Liver (tissue), 9 donors: ENCODE measurements around the gene TIMM8B. TPM values are rescaled to one million over a fixed set of nuclear protein-coding genes. Genes with fewer than 3 reads are reported as not detected.
A peak's percentile ranks its signal among the peaks of the same experiment; 100 is the strongest.
"Not testable (repeated sequence)": the region's sequence is repeated elsewhere in the genome, so short reads cannot be mapped to it uniquely, and the experiment has no call there.

Experiments used
- DNase-seq: peaks from one replicate; pipeline ENCODE4 v3.0.0-alpha.2; 2017; ENCODE audit warnings: low spot score
- H3K27ac ChIP-seq, 2 donors: one replicate each; pipeline ENCODE4 v1.7.0; 2013; ENCODE audit warnings: inconsistent platforms in 2 of 2, low read length in 2 of 2, control low read depth in 1 of 2, low read depth in 1 of 2, mild to moderate bottlenecking in 1 of 2
- H3K27me3 ChIP-seq, 4 donors: one replicate each; pipeline versions ENCODE4 v1.6.1 to v1.7.0; 2013; ENCODE audit warnings: low read length in 3 of 4, inconsistent platforms in 1 of 4, mild to moderate bottlenecking in 1 of 4, moderate library complexity in 1 of 4; ENCODE audit not compliant: control insufficient read depth in 4 of 4, insufficient read depth in 4 of 4
- H3K36me3 ChIP-seq, 4 donors: one replicate each; pipeline versions ENCODE4 v1.6.1 to v1.7.0; 2013; ENCODE audit warnings: low read length in 3 of 4, mild to moderate bottlenecking in 3 of 4, low read depth in 1 of 4, moderate library complexity in 1 of 4; ENCODE audit not compliant: control insufficient read depth in 4 of 4, insufficient read depth in 3 of 4
- H3K4me1 ChIP-seq, 4 donors: one replicate each; pipeline versions ENCODE4 v1.6.1 to v1.7.0; 2013; ENCODE audit warnings: low read length in 3 of 4, mild to moderate bottlenecking in 3 of 4, moderate library complexity in 1 of 4; ENCODE audit not compliant: control insufficient read depth in 4 of 4, insufficient read depth in 4 of 4
- H3K4me3 ChIP-seq, 3 donors: one replicate each; pipeline versions ENCODE4 v1.6.1 to v1.7.0; 2013; ENCODE audit warnings: low read length in 3 of 3, control low read depth in 1 of 3, low read depth in 1 of 3, mild to moderate bottlenecking in 1 of 3
- H3K9ac ChIP-seq, 2 donors: one replicate each; pipeline ENCODE4 v1.7.0; 2013; ENCODE audit warnings: low read length in 2 of 2, mild to moderate bottlenecking in 2 of 2, moderate library complexity in 2 of 2, control low read depth in 1 of 2, low read depth in 1 of 2
- H3K9me3 ChIP-seq, 4 donors: one replicate each; pipeline versions ENCODE4 v1.6.1 to v1.7.0; 2013; ENCODE audit warnings: low read length in 3 of 4; ENCODE audit not compliant: control insufficient read depth in 4 of 4
- FOXA2 ChIP-seq: IDR thresholded peaks from 2 replicates; pipeline ENCODE4 v1.6.1; 2016; ENCODE audit warnings: antibody characterized with exemption
- GABPA ChIP-seq, 2 donors: IDR thresholded peaks in 1 of 2; conservative IDR thresholded peaks in 1 of 2; 2 replicates each; pipeline ENCODE4 v1.6.1; 2016; ENCODE audit warnings: antibody characterized with exemption in 2 of 2, mild to moderate bottlenecking in 1 of 2, moderate library complexity in 1 of 2
- HNF4G ChIP-seq: IDR thresholded peaks from 2 replicates; pipeline ENCODE4 v1.6.1; 2016; ENCODE audit warnings: antibody characterized with exemption
- JUND ChIP-seq, 2 donors: IDR thresholded peaks; 2 replicates each; pipeline ENCODE4 v1.6.1; 2016; ENCODE audit warnings: antibody characterized with exemption in 2 of 2
- RAD21 ChIP-seq, 2 donors: IDR thresholded peaks; 2 replicates each; pipeline ENCODE4 v1.6.1; 2016; ENCODE audit warnings: antibody characterized with exemption in 2 of 2, mild to moderate bottlenecking in 2 of 2
- TAF1 ChIP-seq: conservative IDR thresholded peaks from 2 replicates; pipeline ENCODE4 v1.6.1; 2016; ENCODE audit warnings: antibody characterized with exemption, mild to moderate bottlenecking
- YY1 ChIP-seq: IDR thresholded peaks from 2 replicates; pipeline ENCODE4 v1.6.1; 2016; ENCODE audit warnings: antibody characterized with exemption, mild to moderate bottlenecking
- WGBS: extraction: QIAGEN DNeasy Blood & Tissue Kit; methylation state at CpG from one replicate; pipeline ENCODE4 v1.1.7; 2013; 5-methylcytosine and 5-hydroxymethylcytosine counted together
- polyA plus RNA-seq, 2 donors: library from polyadenylated mRNA; stranded (reverse) in 1 of 2; unstranded in 1 of 2; fragments of 200-250 nt in 1 of 2; fragments of >200 nt in 1 of 2; fragmentation: Nextera tagmentation in 1 of 2; extraction: Ambion mirVana in 1 of 2; gene quantifications; one replicate each; pipeline versions ENCODE4 v1.2.1 to v1.2.3, GENCODE V29; 2013 to 2015
- total RNA-seq, 2 donors: library from RNA; depleted of rRNA; stranded (reverse); fragments of >200 nt; gene quantifications; one replicate each; pipeline ENCODE4 v1.2.3, GENCODE V29; 2014
- TF ChIP-seq, protein P1 (sequence below): IDR thresholded peaks from 2 replicates; pipeline ENCODE4 v1.6.1; 2016; ENCODE audit warnings: antibody characterized with exemption, mild to moderate bottlenecking
- TF ChIP-seq, protein P2 (sequence below): IDR thresholded peaks from 2 replicates; pipeline ENCODE4 v1.6.1; 2016; ENCODE audit warnings: antibody characterized with exemption
- TF ChIP-seq, protein P3 (sequence below): fragments of 150-350 bp; IDR thresholded peaks from 2 replicates; pipeline ENCODE4 v1.5.1; 2017; ENCODE audit warnings: improper control_type of control experiment, low read depth, low read length; ENCODE audit not compliant: missing input control
- donor health status: healthy.
- donor health status: healthy.
- donor health status: healthy.
- donor health status: healthy.
- donor health status: healthy.

The TIMM8B gene
- total and polyA plus RNA-seq, 4 donors = 23.4 to 108 (median 78.7) TPM

DNA sequence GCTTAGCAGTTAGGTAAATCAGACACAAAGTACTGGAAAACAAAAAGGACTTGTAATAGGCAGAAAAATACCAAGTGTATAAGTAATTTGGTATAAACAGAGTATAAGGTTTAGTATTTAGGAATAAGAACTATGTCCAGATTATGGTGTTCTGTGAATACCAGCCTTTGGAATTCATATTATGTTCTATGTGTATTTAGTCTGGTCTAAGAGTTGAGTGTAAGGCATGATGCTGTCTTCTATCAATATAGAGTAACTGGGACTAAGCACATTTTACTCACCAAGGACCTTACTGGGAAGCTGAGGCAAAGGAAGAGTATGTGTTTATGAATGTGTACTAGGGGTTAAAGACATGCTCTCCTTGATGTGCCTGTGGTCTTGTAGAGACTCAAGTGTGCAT, 9.6 kb upstream of the TIMM8B start:
- Histone ChIP-seq H3K9me3 (no peaks in the 10 kb centered on the region), H3K36me3 (peaks cover 6 to 40% (median 27%) of the 10 kb centered on the region in 4 donors), H3K9ac (no peak overlapping the region), H3K27ac (no peak overlapping the region), H3K4me3 (no peak overlapping the region), H3K4me1 (peaks cover 0 to 6% (median 4%) of the 10 kb centered on the region in 4 donors), H3K27me3 (no peaks in the 10 kb centered on the region)
- TF ChIP-seq, protein P1, sequence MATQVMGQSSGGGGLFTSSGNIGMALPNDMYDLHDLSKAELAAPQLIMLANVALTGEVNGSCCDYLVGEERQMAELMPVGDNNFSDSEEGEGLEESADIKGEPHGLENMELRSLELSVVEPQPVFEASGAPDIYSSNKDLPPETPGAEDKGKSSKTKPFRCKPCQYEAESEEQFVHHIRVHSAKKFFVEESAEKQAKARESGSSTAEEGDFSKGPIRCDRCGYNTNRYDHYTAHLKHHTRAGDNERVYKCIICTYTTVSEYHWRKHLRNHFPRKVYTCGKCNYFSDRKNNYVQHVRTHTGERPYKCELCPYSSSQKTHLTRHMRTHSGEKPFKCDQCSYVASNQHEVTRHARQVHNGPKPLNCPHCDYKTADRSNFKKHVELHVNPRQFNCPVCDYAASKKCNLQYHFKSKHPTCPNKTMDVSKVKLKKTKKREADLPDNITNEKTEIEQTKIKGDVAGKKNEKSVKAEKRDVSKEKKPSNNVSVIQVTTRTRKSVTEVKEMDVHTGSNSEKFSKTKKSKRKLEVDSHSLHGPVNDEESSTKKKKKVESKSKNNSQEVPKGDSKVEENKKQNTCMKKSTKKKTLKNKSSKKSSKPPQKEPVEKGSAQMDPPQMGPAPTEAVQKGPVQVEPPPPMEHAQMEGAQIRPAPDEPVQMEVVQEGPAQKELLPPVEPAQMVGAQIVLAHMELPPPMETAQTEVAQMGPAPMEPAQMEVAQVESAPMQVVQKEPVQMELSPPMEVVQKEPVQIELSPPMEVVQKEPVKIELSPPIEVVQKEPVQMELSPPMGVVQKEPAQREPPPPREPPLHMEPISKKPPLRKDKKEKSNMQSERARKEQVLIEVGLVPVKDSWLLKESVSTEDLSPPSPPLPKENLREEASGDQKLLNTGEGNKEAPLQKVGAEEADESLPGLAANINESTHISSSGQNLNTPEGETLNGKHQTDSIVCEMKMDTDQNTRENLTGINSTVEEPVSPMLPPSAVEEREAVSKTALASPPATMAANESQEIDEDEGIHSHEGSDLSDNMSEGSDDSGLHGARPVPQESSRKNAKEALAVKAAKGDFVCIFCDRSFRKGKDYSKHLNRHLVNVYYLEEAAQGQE = no peak
- no peak for TF ChIP-seq FOXA2
- TF ChIP-seq JUND (IDR thresholded peaks at IDR 0.05) = no peak
- TF ChIP-seq YY1 = no peak
- TF ChIP-seq RAD21 (IDR thresholded peaks at IDR 0.05) = no peak
- no peak for TF ChIP-seq GABPA (IDR thresholded peaks at IDR 0.05 in 1 of 2, conservative IDR thresholded peaks at IDR 0.05 in 1 of 2)
- TF ChIP-seq HNF4G = no peak
- no peak for DNase-seq

DNA sequence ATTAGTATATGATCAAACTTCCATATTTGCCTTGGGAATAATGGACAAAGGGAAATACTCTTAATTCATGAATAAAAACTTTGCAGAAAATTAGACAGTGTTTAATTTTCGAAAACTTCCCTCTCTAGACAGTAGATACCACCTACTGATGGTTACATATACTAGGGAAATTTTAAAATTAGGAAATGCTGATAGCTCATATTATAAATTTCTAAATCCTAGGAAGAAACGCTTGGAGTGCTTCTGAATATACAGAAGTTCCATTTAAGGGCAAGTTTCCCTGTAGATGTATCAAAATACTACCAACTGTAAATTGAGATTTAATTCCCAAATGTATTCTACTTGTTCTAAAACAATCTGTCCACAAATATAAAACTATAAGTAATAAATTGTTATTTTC, 8.7 kb upstream of the TIMM8B start:
- H3K4me1 ChIP-seq, H3K4me3 ChIP-seq, H3K27ac ChIP-seq, H3K9me3 ChIP-seq, DNase-seq, H3K27me3 ChIP-seq, H3K9ac ChIP-seq: not testable (repeated sequence)
- 96% methylated on average over 2 of the region's 2 CpGs for whole genome bisulfite sequencing
- H3K36me3 ChIP-seq = peaks cover 8 to 48% (median 31%) of the 10 kb centered on the region in 4 donors

DNA sequence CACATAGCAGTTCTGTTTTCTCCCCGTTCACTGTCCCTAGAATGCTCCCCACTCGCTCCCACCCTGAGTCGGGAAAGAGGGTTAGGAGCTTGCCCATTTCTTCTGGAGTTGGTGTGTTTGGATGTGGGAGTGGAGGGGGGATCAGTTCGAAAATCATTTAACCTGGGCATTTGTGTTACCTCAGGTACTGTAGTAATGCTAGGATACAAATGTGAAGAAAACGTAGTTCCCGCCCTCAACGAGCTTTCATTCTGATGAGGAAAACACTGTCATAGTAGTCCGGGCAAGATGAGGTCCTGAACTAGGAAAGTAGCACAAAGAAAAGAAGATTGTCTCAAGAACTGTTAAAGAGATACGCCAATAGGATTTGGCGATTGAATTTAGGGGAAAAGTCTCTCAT, 656 bp upstream of the TIMM8B start:
- Histone ChIP-seq H3K36me3 (peaks cover 10 to 52% (median 44%) of the 10 kb centered on the region in 4 donors), H3K4me3 (peak overlapping the region; percentile 70 to 99 (median 80)), H3K27ac (peak overlapping the region in 1 of 2 donors; percentile 50), H3K4me1 (peaks cover 3 to 26% (median 21%) of the 10 kb centered on the region in 4 donors), H3K27me3 (no peaks in the 10 kb centered on the region), H3K9ac (peak overlapping the region; percentile 89 to 97), H3K9me3 (no peaks in the 10 kb centered on the region)
- WGBS = 16% methylated on average over 10 of the region's 10 CpGs
- TF ChIP-seq, protein P2, sequence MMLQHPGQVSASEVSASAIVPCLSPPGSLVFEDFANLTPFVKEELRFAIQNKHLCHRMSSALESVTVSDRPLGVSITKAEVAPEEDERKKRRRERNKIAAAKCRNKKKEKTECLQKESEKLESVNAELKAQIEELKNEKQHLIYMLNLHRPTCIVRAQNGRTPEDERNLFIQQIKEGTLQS = no peak
- TF ChIP-seq, protein P3, sequence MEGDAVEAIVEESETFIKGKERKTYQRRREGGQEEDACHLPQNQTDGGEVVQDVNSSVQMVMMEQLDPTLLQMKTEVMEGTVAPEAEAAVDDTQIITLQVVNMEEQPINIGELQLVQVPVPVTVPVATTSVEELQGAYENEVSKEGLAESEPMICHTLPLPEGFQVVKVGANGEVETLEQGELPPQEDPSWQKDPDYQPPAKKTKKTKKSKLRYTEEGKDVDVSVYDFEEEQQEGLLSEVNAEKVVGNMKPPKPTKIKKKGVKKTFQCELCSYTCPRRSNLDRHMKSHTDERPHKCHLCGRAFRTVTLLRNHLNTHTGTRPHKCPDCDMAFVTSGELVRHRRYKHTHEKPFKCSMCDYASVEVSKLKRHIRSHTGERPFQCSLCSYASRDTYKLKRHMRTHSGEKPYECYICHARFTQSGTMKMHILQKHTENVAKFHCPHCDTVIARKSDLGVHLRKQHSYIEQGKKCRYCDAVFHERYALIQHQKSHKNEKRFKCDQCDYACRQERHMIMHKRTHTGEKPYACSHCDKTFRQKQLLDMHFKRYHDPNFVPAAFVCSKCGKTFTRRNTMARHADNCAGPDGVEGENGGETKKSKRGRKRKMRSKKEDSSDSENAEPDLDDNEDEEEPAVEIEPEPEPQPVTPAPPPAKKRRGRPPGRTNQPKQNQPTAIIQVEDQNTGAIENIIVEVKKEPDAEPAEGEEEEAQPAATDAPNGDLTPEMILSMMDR = no peak
- TF ChIP-seq YY1 = no peak
- TF ChIP-seq, protein P1 = peak; percentile 16
- TF ChIP-seq TAF1 = no peak
- no peak for DNase-seq
